ENCODE results near the gene GPATCH4.

GPATCH4 gene

DNA sequence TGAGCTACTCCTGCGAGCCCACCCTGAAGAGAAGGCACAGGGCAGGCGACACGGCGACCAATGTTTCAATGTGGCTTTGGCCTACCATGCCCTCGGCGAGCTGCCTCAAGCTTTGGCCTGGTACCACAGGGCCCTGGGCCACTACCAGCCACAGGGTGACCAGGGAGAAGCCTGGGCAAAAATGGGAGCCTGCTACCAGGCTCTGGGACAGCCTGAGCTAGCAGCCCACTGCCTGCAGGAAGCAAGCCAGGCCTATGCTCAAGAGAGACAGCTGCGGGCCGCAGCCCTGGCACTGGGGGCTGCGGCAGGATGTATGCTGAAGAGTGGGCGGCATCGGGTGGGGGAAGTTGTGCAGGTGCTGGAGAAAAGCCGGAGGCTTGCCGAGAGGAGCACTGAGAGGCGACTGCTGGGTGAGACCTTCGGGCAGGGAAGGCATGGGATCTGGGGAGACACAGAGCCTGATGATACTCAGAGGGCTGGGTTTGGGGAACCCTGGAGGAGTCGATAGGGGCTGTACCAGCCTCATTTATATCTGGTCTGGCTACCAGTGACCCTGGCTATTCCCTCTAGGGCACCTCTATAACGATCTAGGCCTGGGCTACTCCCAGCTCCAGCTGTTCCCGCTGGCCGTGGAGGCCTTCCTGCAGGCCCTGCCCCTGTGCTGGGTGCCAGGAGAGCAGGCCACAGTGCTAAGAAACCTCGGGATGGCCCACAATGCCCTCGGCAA is 19.5 kb downstream of the GPATCH4 start:
- H3K4me3 ChIP-seq (ENCODE audit: insufficient read depth, low read depth, low read length): no peak overlapping the region
- no peak overlapping the region for H3K27ac ChIP-seq (ENCODE audit: insufficient read depth, low read depth, low read length, poor library complexity, severe bottlenecking)
- WGBS, 2 experiments: 91 to 94% methylated on average over 21 of the region's 21 CpGs
- H3K9me3 ChIP-seq (ENCODE audit: control insufficient read depth, low read length): no peaks in the 10 kb centered on the region
- no peaks in the 10 kb centered on the region for H3K36me3 ChIP-seq (ENCODE audit: control insufficient read depth, insufficient read depth, low read length)
- no peaks in the 10 kb centered on the region for H3K27me3 ChIP-seq (ENCODE audit: control insufficient read depth, insufficient read depth, low read length, poor library complexity, severe bottlenecking)
- H3K4me1 ChIP-seq (ENCODE audit: control insufficient read depth, insufficient read depth, low read length): no peaks in the 10 kb centered on the region

DNA sequence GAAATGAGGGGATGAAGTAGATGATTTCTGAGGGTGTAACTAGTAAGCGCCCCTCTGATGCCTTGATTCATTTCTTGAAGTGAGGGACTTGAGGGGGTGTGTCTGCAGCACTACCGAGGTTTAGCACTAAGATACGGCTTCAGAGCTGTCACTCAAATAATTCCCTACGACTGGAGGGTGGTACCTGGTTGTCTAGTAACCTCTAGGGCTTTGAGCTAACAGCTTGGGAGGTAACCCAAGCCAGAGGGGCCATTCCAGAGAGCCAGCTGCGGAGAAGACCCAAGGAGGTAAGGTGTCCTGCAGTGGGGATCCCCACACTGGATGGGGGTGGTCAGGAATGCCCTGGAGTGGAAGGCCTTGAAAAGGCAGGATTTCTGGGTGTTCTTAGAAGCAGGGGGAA is 21.8 kb downstream of the GPATCH4 start, which contains the start of gene TTC24:
Gene TTC24, plus strand, starts transcription at position 252 of the 400 bp plus-strand sequence. CDS start 1,642 bp downstream, outside the sequence.
- Histone ChIP-seq H3K36me3 (ENCODE audit: control insufficient read depth, insufficient read depth, low read length) (no peaks in the 10 kb centered on the region), H3K9me3 (ENCODE audit: control insufficient read depth, low read length) (no peaks in the 10 kb centered on the region), H3K27ac (ENCODE audit: insufficient read depth, low read depth, low read length, poor library complexity, severe bottlenecking) (no peak within 1 kb of the TSS), H3K4me1 (ENCODE audit: control insufficient read depth, insufficient read depth, low read length) (no peaks in the 10 kb centered on the region), H3K27me3 (ENCODE audit: control insufficient read depth, insufficient read depth, low read length, poor library complexity, severe bottlenecking) (no peaks in the 10 kb centered on the region), H3K4me3 (ENCODE audit: insufficient read depth, low read depth, low read length) (no peak within 1 kb of the TSS)
- WGBS, 2 experiments: 88 to 89% methylated on average over 5 of the region's 5 CpGs

DNA sequence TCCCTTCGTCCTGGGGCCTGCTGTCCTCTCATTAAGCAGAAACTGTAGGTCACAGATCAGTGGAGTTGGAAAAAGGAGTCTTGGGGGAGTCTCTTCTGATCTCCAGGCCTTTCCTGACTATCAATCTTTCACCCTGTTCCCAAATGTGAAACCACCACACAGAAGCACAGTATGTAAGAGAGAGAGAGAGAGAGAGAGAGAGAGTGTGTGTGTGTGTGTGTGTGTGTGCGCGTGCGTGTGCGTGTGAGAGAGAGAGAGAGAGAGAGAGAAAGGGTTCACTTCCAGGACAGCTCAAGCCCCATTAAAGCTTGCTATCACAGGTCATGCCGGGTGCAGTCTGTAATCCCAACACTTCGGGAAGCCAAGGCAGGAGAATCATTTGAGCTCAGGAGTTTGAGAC is 23.2 kb downstream of the GPATCH4 start:
- WGBS, 2 experiments: 51 to 56% methylated on average over 6 of the region's 7 CpGs
- H3K36me3 ChIP-seq (ENCODE audit: control insufficient read depth, insufficient read depth, low read length): no peaks in the 10 kb centered on the region
- H3K9me3 ChIP-seq (ENCODE audit: control insufficient read depth, low read length): no peaks in the 10 kb centered on the region
- H3K4me1 ChIP-seq (ENCODE audit: control insufficient read depth, insufficient read depth, low read length): no peaks in the 10 kb centered on the region
- no peak overlapping the region for H3K27ac ChIP-seq (ENCODE audit: insufficient read depth, low read depth, low read length, poor library complexity, severe bottlenecking)
- H3K4me3 ChIP-seq (ENCODE audit: insufficient read depth, low read depth, low read length): no peak overlapping the region
- no peaks in the 10 kb centered on the region for H3K27me3 ChIP-seq (ENCODE audit: control insufficient read depth, insufficient read depth, low read length, poor library complexity, severe bottlenecking)

DNA sequence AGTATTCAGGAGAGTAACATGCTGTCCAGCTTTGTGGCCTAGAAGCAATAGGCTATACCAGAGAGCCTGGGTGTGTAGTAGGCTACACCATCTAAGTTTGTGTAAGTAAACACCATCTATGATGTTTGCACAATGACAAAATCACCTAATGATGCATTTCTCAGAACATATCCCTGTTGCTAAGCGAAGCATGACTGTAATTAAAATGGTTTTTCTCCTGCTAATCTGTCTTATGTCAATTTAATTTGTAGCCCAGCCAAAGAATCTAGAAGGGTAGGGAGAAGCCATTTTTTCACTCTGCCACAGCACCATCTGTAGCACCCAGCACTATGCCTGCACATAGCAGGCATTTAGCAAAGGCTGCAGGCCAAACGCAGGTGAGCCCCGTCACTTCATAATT is 23.7 kb downstream of the GPATCH4 start:
- Histone ChIP-seq H3K27ac (ENCODE audit: insufficient read depth, low read depth, low read length, poor library complexity, severe bottlenecking) (no peak overlapping the region), H3K4me1 (ENCODE audit: control insufficient read depth, insufficient read depth, low read length) (no peaks in the 10 kb centered on the region), H3K36me3 (ENCODE audit: control insufficient read depth, insufficient read depth, low read length) (no peaks in the 10 kb centered on the region), H3K4me3 (ENCODE audit: insufficient read depth, low read depth, low read length) (no peak overlapping the region), H3K27me3 (ENCODE audit: control insufficient read depth, insufficient read depth, low read length, poor library complexity, severe bottlenecking) (no peaks in the 10 kb centered on the region), H3K9me3 (ENCODE audit: control insufficient read depth, low read length) (no peaks in the 10 kb centered on the region)
- 86 to 90% methylated on average over 3 of the region's 3 CpGs for WGBS, 2 experiments

DNA sequence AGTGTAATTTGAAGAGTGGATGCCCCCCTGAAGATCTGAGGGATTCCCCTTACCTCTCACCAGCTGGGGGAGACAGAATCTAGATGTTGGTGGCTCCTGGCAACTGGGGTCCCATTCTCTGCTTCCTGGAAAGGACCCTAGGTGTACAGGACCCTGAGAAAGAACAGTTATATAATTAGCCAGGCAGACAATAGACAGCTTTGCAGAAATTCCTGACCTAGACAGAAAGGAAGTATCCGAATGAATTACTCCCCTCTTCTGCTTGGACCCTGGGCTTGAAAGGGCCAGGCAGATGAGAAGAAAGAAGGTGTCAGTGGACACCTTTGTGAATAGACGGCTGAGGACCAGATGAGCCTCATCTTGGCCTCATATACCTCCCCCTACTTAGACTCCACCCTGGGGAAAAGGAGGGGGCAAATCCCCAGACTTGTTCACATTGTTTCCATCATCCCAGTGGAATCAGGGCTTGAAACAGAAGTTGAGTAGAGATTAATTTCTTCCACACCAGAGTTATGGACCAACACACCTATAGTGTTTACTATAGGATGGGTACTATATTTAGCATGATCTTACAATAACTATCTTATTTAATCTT is 27.1 kb downstream of the GPATCH4 start:
- Histone ChIP-seq H3K36me3 (ENCODE audit: control insufficient read depth, insufficient read depth, low read length) (no peaks in the 10 kb centered on the region), H3K4me3 (ENCODE audit: insufficient read depth, low read depth, low read length) (no peak overlapping the region), H3K27ac (ENCODE audit: insufficient read depth, low read depth, low read length, poor library complexity, severe bottlenecking) (no peak overlapping the region), H3K27me3 (ENCODE audit: control insufficient read depth, insufficient read depth, low read length, poor library complexity, severe bottlenecking) (no peaks in the 10 kb centered on the region), H3K9me3 (ENCODE audit: control insufficient read depth, low read length) (no peaks in the 10 kb centered on the region), H3K4me1 (ENCODE audit: control insufficient read depth, insufficient read depth, low read length) (peaks cover 7% of the 10 kb centered on the region)
- WGBS, 2 experiments: 81 to 84% methylated on average over 1 to 2 of the region's 2 CpGs

DNA sequence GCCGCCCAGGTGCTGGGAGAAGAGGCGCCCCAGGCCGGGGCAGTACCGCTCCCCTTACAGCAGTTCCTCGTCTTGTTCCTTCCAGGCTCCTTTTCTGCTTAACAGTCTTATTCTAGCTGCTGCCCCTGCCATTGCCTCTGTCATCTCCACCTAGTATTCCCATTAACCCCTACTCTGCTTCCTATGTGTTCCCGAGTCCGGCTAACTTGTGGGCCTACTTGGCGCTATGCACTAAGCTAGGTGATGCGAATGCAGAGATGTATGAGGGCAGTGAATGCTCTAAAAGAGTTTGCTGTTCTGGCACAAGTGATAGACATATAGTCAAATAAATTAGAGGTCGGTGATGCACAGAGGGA is 28.6 kb downstream of the GPATCH4 start:
- H3K4me1 ChIP-seq (ENCODE audit: control insufficient read depth, insufficient read depth, low read length): peaks cover 7% of the 10 kb centered on the region
- no peaks in the 10 kb centered on the region for H3K9me3 ChIP-seq (ENCODE audit: control insufficient read depth, low read length)
- no peaks in the 10 kb centered on the region for H3K27me3 ChIP-seq (ENCODE audit: control insufficient read depth, insufficient read depth, low read length, poor library complexity, severe bottlenecking)
- no peak overlapping the region for H3K27ac ChIP-seq (ENCODE audit: insufficient read depth, low read depth, low read length, poor library complexity, severe bottlenecking)
- peak overlapping the region; percentile 84 for H3K4me3 ChIP-seq (ENCODE audit: insufficient read depth, low read depth, low read length)
- WGBS, 2 experiments: 47 to 48% methylated on average over 10 of the region's 10 CpGs
- H3K36me3 ChIP-seq (ENCODE audit: control insufficient read depth, insufficient read depth, low read length): no peaks in the 10 kb centered on the region

DNA sequence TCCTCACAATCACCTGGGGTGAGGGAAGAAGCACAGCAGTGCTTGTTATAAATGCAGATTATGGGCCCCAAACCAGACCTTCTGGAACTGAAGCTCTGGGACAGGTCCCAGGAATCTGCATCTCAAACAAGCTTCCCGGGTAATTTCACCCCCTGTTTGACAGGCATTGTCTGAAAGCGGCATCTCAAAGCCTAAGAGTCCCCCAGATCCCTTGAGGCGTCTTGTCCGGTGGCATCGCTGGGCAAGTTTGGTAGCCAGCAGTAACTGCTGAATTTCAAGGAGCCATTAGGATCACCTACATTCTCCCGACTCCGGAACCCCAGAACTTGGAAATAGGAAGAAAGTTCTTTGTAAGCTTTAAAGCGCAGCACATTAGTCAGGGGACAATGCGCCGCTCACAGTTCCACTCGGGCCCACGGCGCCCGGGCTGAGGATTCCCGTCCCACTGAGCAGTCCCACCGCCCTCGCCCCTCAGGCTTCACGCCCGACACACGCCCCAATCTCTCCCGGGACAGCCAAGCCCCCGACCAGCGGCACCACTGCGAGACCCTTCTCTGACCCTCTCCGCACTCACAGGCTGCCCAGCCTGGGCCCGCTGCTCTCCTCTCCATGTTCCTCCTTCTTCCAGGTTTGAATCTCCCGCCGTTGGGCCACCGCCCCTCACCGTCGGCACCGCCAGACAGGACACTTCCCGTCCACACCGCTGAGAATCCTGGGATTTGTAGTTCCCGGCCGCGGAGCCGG is 29.2 kb downstream of the GPATCH4 start, which contains the start of gene IQGAP3:
Gene IQGAP3, minus strand, starts transcription at position 647 of the 744 bp plus-strand sequence. Its CDS starts 36 bp downstream, at position 611.
- Histone ChIP-seq H3K9me3 (ENCODE audit: control insufficient read depth, low read length) (no peaks in the 10 kb centered on the region), H3K36me3 (ENCODE audit: control insufficient read depth, insufficient read depth, low read length) (no peaks in the 10 kb centered on the region), H3K4me1 (ENCODE audit: control insufficient read depth, insufficient read depth, low read length) (peaks cover 7% of the 10 kb centered on the region), H3K27me3 (ENCODE audit: control insufficient read depth, insufficient read depth, low read length, poor library complexity, severe bottlenecking) (no peaks in the 10 kb centered on the region), H3K4me3 (ENCODE audit: insufficient read depth, low read depth, low read length) (peak within 1 kb of the TSS; percentile 84), H3K27ac (ENCODE audit: insufficient read depth, low read depth, low read length, poor library complexity, severe bottlenecking) (no peak within 1 kb of the TSS)
- WGBS, 2 experiments: 0% methylated on average over 38 of the region's 38 CpGs

DNA sequence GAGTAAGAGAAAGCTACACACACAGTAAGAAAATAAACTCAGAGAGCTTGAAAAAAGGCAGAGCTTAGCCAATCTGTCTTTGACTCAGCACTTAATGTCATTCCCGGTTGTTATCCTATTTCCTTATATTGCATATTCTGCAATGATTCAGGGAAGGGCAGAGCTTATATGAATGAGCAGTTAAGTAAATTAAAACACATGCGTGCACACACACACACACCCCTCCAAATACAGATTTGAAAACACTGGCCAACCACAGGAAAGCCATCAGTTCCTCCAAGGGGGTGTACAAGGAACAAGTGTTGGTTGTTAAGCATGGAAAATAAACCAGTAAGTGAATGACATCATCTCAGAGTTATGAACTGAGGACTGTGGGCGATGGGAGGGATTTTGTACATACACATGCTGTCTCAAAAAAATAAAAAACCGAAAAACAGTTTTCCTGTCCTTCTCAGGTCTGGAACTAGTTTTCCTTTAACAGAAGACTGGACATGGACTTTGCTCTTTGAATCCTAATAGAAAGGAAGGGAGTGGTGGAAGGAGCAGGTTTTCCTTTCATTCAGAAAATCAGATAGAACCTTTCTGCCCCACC is 29.9 kb downstream of the GPATCH4 start:
- Histone ChIP-seq H3K27ac (ENCODE audit: insufficient read depth, low read depth, low read length, poor library complexity, severe bottlenecking) (no peak overlapping the region), H3K36me3 (ENCODE audit: control insufficient read depth, insufficient read depth, low read length) (no peaks in the 10 kb centered on the region), H3K9me3 (ENCODE audit: control insufficient read depth, low read length) (no peaks in the 10 kb centered on the region), H3K27me3 (ENCODE audit: control insufficient read depth, insufficient read depth, low read length, poor library complexity, severe bottlenecking) (no peaks in the 10 kb centered on the region), H3K4me1 (ENCODE audit: control insufficient read depth, insufficient read depth, low read length) (peaks cover 7% of the 10 kb centered on the region), H3K4me3 (ENCODE audit: insufficient read depth, low read depth, low read length) (peak overlapping the region; percentile 84)
- WGBS, 2 experiments: 81 to 83% methylated on average over 3 to 4 of the region's 4 CpGs

DNA sequence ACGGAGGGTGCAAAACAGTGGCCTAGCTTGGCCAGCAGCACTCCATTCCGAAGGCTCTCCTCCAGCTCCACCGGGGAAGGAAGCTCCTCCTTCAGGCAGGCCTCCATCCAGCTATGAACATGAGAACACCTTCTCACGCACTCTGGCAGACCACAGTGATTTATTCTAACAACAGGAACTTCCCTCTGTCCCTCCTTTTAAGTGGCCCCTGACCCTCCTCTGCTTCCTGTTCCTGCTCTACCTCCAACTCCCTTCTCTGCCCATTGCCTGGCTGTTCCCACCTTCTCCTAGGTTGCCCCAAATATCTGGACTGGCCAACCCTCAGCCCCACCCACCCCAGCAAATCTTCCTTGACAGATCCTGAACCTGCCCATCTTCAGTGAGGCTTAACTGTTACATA is 34.8 kb downstream of the GPATCH4 start:
- H3K9me3 ChIP-seq (ENCODE audit: control insufficient read depth, low read length): no peaks in the 10 kb centered on the region
- H3K27me3 ChIP-seq (ENCODE audit: control insufficient read depth, insufficient read depth, low read length, poor library complexity, severe bottlenecking): no peaks in the 10 kb centered on the region
- H3K27ac ChIP-seq (ENCODE audit: insufficient read depth, low read depth, low read length, poor library complexity, severe bottlenecking): no peak overlapping the region
- peaks cover 18% of the 10 kb centered on the region for H3K36me3 ChIP-seq (ENCODE audit: control insufficient read depth, insufficient read depth, low read length)
- WGBS, 2 experiments: 92% methylated on average over 4 of the region's 4 CpGs
- peaks cover 5% of the 10 kb centered on the region for H3K4me1 ChIP-seq (ENCODE audit: control insufficient read depth, insufficient read depth, low read length)
- no peak overlapping the region for H3K4me3 ChIP-seq (ENCODE audit: insufficient read depth, low read depth, low read length)

DNA sequence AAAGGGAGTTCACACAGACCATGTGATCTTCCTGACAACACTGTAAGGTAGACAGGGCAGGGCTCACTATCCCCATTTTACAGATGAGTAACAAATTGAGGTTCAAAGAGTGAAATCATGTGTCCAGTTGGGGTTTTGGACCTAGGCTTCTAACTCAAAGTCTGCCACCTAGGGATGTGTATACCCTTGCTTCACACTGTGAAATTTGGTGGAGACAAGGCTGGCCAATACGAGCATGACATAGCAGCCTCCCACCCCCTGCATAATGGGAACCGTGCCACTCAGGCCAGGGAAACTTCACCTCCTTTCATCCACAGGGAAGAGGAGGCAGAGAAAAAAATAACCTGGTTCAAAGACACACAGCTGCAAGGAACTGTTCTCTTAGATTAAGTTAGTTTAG is 35.8 kb downstream of the GPATCH4 start:
- WGBS, 2 experiments: 96 to 100% methylated on average over 1 to 2 of the region's 2 CpGs
- H3K4me3 ChIP-seq (ENCODE audit: insufficient read depth, low read depth, low read length): no peak overlapping the region
- no peaks in the 10 kb centered on the region for H3K27me3 ChIP-seq (ENCODE audit: control insufficient read depth, insufficient read depth, low read length, poor library complexity, severe bottlenecking)
- no peaks in the 10 kb centered on the region for H3K4me1 ChIP-seq (ENCODE audit: control insufficient read depth, insufficient read depth, low read length)
- peaks cover 19% of the 10 kb centered on the region for H3K36me3 ChIP-seq (ENCODE audit: control insufficient read depth, insufficient read depth, low read length)
- H3K9me3 ChIP-seq (ENCODE audit: control insufficient read depth, low read length): no peaks in the 10 kb centered on the region
- H3K27ac ChIP-seq (ENCODE audit: insufficient read depth, low read depth, low read length, poor library complexity, severe bottlenecking): no peak overlapping the region

Data from ectodermal cell (in vitro differentiated cells).